Kidney (tissue), 14 donors: ENCODE results near the gene OR4D1. TPM values are rescaled to one million over a fixed set of nuclear protein-coding genes. Genes with fewer than 3 reads are reported as not detected.

Experiments
- DNase-seq, 5 donors: peaks; one replicate each; pipeline ENCODE4 v3.0.0-alpha.2; 2013 to 2020
- FAIRE-seq: peaks from 2 replicates; lab custom pipeline; 2012; peaks lifted over from hg19 to GRCh38; lab: Jason Lieb, UNC
- H3K27ac ChIP-seq, 2 donors: one replicate each; pipeline ENCODE4 v1.7.0; 2013; ENCODE audit warnings: low read depth in 2 of 2, low read length in 2 of 2, inconsistent platforms in 1 of 2
- H3K27me3 ChIP-seq: one replicate; pipeline ENCODE4 v1.7.1; 2013; ENCODE audit warnings: low read length, inconsistent platforms; ENCODE audit not compliant: control insufficient read depth, insufficient read depth
- H3K36me3 ChIP-seq, 3 donors: one replicate each; pipeline versions ENCODE4 v1.7.0 to v1.7.1; 2013; ENCODE audit warnings: low read length in 3 of 3, control low read depth in 1 of 3, inconsistent platforms in 1 of 3; ENCODE audit not compliant: insufficient read depth in 3 of 3, control insufficient read depth in 2 of 3
- H3K4me1 ChIP-seq, 3 donors: one replicate each; pipeline versions ENCODE4 v1.7.0 to v1.7.1; 2013; ENCODE audit warnings: low read length in 3 of 3, inconsistent platforms in 1 of 3, low read depth in 1 of 3; ENCODE audit not compliant: control insufficient read depth in 2 of 3, insufficient read depth in 2 of 3
- H3K4me3 ChIP-seq, 3 donors: one replicate each; pipeline versions ENCODE4 v1.7.0 to v1.8.1; 2013; ENCODE audit warnings: low read length in 3 of 3, control low read depth in 1 of 3, inconsistent platforms in 1 of 3
- H3K9ac ChIP-seq, 3 donors: one replicate each; pipeline versions ENCODE4 v1.7.0 to v1.7.1; 2013; ENCODE audit warnings: low read length in 3 of 3, control low read depth in 1 of 3, inconsistent platforms in 1 of 3
- H3K9me3 ChIP-seq, 3 donors: one replicate each; pipeline versions ENCODE4 v1.7.0 to v1.7.1; 2013; ENCODE audit warnings: low read length in 3 of 3, control low read depth in 1 of 3, inconsistent platforms in 1 of 3; ENCODE audit not compliant: control insufficient read depth in 2 of 3, insufficient read depth in 1 of 3
- CTCF ChIP-seq: IDR thresholded peaks from 3 replicates; pipeline ENCODE4 v1.5.1; 2012; ENCODE audit warnings: mild to moderate bottlenecking, moderate library complexity, borderline replicate concordance; ENCODE audit not compliant: insufficient read depth; ENCODE audit errors: extremely low read depth
- intact Hi-C: fragments of 100-400 bp; cut with DNase I; formaldehyde crosslinking; loops from one replicate; pipeline ENCODE4 v1.11.1; 2022
- polyA plus RNA-seq: library from polyadenylated mRNA; stranded (reverse); fragments of 350-450 nt; fragmentation: Illumina TruSeq; extraction: RNeasy Lipid Tissue Mini Kit (QIAGEN cat#74804); gene quantifications from one replicate; pipeline ENCODE4 v1.2.3, GENCODE V29; 2014; ENCODE audit warnings: low read depth, low replicate concordance; ENCODE audit not compliant: insufficient read depth
- total RNA-seq: library from RNA; stranded (reverse); fragmentation: NEBNext Ultra II Directional; extraction: Animal tissue kit (Norgen Biotek cat#: 25700); gene quantifications from one replicate; pipeline ENCODE4 v1.2.1, GENCODE V29; 2021
- donor health status: control.
- donor health status: control.
- donor health status: control.
- donor health status: control.
- donor health status: control.
- donor health status: DM: yes; HTN: yes; CAD: no.
- donor health status: Normal renal cell carcinoma (clear cell type).

Gene OR4D1
- total and polyA plus RNA-seq, 2 donors from 2014 or later, result 0.06 TPM; not detected in 1

- Histone ChIP-seq H3K27ac (no peak overlapping the region), H3K27me3 (peaks cover 7% of the 10 kb centered on the region), H3K4me1 (no peaks in the 10 kb centered on the region), H3K4me3 (no peak overlapping the region), H3K36me3 (no peaks in the 10 kb centered on the region), H3K9me3 (peaks cover 0 to 20% (median 13%) of the 10 kb centered on the region in 3 donors), H3K9ac (no peak overlapping the region)
- intact Hi-C loops, result no loop called here
- no peak for TF ChIP-seq CTCF
- DNase-seq (no peak), FAIRE-seq (no peak)
Measured at GRCh38 chr17:58148609-58149008, 425 bp downstream of the OR4D1 start.

GRCh38 chr17:58150394-58150793, 2.2 kb downstream of the OR4D1 start:
- no peak for TF ChIP-seq CTCF
- Histone ChIP-seq H3K4me1 (no peaks in the 10 kb centered on the region), H3K4me3 (no peak overlapping the region), H3K9ac (no peak overlapping the region), H3K27me3 (peaks cover 7% of the 10 kb centered on the region), H3K27ac (no peak overlapping the region), H3K9me3 (peaks cover 0 to 6% (median 6%) of the 10 kb centered on the region in 3 donors), H3K36me3 (no peaks in the 10 kb centered on the region)
- FAIRE-seq (no peak), DNase-seq (no peak)
- intact Hi-C loops, result no loop called here

GRCh38 chr17:58153046-58153445, 4.9 kb downstream of the OR4D1 start:
- H3K27ac ChIP-seq, result no peak overlapping the region

More at GRCh38 chr17:58153046-58153445, 4.9 kb downstream of the OR4D1 start:
- Histone ChIP-seq H3K4me1 (no peaks in the 10 kb centered on the region), H3K4me3 (no peak overlapping the region), H3K36me3 (no peaks in the 10 kb centered on the region), H3K9ac (no peak overlapping the region), H3K27me3 (peaks cover 20% of the 10 kb centered on the region), H3K9me3 (no peaks in the 10 kb centered on the region)
- intact Hi-C loops, result no loop called here
- TF ChIP-seq CTCF, result no peak
- DNase-seq (no peak), FAIRE-seq (no peak)
